Activated gamma-delta T cell treated with anti-CD3 and anti-CD28 coated beads, Interleukin-2, amount 50 U/mL, for 16 hours (primary cell): Measurements from ENCODE around the gene ERCC5.

Source experiments
- DNase-seq: peaks from one replicate; pipeline ENCODE4 v3.0.0-alpha.2; 2020; ENCODE audit warnings: low read depth

The ERCC5 gene

DNA sequence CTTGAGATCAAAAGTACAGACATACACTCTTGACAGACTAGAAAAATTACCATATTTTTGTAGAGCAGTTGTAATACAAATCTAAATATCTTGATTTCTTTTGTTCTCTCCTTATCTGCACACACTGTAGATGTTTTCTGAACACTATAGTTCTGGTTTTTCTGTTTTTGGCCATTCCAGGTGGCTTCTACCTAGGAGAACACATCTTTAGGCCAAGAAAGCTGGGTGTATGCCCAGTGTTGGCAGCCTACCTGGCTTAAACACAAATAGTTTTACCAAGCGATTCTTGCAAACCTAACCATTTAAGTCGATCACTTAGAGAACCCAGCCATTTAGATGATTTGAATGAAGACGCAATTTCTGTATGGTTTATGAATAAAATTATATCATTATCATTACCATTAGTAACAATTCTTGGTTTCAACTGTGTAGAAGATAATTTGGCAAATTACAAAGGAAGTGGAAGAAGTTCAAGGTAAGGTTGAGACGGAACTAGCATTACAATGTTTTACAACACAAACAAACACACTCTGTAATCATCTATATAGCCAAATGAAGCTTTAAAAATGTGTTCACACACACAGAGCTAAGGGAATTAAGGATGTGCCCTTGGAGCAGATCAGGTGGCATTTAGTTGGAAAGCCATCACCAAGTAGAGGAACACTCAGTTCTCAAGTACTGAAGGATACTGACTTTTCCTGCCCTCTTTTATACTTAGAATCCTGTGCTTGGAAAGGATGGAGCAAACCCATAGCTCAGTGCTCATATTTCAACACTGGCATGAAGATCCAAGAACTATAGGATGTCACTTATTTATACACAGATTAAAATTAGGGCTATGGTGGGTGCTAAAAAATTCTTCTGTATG, 36.2 kb downstream of the ERCC5 start:
- DNase-seq: no peak

DNA sequence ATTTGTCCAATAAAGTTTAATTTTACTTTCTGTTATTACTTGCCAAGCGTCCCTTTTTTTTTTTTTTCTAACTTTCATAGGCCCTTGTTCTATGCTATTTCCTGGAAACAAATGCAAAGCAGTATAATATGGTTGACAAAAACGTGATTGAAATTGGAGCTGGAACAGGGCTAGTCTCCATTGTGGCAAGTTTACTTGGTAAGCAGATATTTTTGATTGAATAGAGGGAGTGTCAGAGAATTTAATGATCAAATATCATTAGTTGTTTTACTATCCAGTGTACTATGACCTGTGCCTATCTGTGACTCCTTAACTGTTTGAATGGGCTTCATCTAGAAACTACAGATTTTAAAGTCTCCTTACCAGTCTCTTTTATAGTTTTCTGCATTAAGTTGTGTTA, 46.7 kb downstream of the ERCC5 start:
- DNase-seq: no peak

DNA sequence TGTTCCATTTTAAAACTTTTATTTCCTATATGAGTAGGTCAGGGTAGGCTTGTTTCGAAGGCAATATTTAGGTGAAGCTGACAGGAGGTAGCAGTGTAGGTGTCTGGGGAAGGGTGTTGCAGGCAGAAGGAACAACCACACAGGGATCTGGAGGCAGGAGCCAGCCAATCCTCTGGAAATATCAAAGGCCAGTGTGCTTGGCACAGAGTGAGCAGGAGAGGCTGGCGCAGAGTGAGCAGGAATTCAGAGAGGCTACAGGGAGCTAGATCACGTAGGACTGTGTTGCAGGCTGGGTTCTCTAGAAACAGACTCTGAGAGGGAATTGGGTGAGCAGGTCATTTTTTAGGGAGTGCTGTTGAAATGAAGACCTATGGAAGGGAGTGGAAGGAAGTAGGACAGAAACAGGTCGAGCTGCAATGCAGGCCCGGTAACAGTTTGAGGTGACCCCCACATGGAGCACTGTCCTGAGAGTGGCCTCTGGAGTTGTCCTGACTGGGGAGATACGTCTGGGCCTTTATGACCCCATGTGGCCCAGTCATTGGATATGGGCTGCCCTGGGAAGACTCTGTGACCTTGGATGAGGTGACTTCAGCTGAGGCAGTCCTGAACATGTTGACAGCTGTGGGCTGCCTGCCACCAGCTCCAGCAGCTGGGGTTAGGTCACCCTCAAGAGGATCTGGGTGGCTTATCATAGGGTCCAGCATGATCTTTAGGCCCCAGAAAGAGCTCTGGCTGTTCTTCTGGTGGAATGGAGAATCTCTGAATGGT, 51.7 kb downstream of the ERCC5 start:
- DNase-seq: no peak

DNA sequence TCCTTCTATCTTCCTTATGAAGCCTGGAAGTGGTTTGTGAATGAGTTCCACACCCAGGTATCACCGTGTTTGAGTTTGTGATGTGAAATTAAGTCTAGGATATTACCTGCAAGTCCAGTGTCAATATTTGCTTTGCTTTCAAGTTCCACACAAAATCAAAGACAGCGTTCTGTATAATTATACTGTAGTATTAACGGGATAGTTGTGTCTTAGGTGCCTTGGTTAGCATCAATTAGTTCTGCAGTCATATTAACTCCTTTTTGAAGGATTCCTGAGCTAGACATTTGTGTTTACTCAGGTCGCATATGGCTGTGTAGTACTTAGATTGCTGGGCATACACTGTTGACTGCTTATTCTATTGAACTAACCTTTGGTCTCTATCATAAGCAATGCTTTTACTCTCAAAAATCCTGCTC, 54.4 kb downstream of the ERCC5 start:
- DNase-seq: no peak

DNA sequence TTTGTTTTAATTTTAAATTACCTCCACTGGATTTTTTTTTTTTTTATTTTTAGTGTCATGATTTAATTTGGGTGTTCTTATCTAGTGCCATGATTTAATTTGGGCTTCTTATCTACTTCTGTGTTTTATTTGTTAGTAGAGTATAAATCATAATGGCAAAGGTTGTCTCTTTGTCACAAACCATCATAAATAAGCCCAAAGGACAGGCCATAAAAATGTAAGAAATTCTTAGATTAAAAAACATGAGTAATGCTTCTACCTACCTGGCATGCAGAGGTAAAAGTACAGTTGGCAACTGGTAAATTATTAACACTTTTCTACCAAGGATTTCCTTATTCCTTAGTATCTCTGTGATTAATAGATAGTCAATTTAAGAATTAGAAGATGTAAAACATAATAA, 55.2 kb downstream of the ERCC5 start:
- DNase-seq: no peak

DNA sequence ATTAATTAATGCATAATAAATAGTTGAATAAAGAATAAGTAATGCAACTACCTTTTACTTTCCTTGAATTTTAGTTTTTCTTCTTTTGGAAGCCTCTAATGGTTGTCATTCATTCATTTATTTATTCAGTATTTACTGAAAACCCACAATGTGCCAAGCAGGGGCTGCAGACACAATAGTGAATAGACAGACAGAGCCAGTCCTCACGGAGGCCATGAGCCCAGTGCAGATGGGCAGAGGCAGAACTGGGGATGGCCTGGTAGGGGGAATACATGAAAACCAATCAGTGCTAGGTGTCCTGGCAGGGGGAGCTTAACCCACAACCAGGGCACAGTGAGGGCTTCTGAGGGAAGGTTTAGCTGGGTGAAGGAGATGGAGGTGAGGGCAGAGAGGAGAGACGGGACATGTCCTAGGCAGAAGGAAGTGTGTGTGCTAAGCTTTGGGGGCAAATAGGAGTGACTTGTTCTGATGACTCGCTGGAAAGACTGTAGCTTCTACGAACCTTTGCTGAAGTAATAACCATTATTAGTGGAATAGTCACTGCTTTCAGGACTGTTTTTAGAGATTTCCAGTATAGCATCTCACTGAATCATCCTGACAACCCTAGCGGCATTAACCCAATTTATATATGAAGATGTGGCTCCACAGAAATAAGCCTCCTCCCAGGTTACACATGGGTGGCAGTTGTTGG, 55.9 kb downstream of the ERCC5 start:
- DNase-seq: no peak

DNA sequence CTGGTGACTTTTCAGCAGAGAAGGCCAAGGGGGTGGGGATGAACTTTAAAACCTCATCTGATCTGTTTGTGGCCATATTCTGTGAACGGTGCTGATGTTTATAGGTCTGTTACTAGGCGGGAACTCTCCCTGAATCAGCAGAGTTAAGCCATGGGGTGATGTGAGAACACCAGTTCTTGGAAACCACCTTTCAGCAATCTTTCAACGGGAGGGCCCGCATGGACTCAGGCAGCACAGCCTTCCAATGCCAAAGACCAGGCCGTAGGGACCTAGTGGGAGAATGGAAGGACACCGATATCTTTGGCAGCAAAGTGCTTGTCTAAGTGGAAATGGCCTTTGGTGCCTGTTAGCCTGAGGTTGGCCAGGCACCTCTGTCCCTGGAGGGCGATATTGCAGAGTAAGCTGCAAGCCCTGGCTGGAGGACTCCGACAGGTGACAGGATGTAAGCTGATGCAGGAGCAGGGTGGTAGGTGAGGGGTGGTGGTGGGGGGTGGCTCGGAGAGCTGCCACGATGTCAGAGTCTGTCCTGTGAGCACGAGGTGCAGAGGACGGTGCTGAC, 57.0 kb downstream of the ERCC5 start:
- DNase-seq: no peak

DNA sequence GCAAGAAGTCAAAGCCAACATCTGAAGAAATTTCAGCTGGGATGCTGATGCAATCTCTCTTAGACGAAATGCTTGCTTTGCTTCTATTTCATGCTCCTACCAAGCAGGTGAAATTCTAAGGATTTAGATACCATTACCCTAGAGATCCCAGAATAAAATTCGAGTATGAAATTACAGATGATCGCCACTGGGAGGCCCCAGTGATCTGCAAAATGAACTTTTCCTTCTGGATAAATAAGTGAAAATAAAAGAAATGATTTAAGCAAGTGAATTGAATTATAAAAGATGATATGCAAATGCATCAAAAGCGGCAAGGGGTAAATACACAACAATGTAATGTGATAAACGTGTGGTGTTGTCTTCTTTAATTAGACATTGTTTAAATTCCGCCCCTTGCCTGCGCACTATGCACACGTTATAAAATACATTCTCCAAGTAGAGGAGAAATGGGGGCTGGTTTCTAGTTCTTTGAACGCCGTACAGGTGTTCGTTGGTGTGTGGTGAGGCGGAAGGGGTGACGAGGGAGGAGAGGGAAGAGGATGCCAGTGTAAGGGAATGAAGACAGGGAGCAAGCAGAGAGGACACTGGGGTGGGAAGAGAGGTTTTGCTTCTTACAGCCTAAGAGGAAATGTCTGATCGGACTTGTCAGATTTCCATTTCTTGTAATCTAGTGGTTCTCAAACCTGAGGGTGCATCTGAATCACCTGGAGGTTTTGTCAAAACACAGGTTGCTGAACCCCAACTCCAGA, 58.0 kb downstream of the ERCC5 start:
- no peak for DNase-seq

DNA sequence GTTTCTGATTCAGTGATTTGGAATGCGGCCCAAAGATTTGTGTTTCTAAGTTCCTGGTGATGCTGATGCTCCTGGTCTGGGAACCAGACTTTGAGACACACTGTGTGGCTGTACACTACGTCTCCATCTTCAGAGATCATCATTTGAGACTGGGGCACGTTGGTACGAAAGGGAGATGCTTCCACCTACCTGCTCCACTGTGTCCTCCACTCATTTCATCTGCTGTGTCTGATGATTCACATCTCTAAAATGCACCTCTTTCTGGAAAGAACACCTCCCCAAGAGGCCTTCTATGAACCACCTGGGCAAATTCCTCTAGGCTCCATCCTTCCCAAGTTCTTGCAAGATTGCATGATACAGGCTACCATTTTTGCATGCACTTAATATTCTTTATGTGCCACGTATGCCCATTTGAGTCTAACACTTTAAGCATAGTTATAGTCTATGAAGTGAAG, 58.6 kb downstream of the ERCC5 start:
- DNase-seq: no peak

DNA sequence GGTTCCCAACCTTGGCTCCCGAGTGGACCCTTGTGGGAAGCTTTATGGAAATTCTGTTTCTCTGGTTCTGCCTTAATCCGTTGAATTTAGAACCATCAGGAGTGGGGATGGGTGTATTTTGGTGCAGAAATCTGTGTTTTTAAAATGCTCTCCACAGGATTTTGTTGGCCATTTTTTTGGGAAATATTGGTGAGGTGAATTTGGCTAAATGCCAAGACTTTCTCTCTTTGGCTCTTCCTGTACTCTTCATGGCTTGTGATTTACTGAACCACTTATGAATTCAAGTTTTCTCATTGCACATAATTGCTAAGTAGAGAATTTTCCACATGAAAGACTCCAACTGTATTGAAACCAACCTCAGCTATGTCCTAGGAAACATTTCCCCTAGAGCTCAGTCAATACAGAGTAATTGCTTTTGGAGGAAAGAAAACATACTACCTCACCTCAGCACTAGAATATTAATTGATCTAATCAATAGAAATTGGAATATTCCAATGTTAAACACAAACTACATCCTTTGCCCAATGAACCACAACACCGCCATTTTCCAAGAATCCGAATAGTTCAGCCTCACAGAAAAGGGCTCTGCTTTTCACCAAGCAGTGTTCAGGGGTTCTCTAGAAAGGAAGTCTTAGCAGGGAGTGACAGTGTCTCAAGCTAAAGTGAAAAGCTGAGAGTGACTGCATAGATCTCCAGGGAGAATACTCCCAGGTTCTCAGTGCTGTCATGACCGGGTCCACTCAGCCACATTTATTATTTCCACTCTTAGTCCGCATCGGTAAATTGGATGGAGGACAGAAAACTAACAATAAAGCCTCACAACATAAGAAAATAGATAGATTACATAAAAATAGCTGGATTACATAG, 60.3 kb downstream of the ERCC5 start:
- DNase-seq: no peak

DNA sequence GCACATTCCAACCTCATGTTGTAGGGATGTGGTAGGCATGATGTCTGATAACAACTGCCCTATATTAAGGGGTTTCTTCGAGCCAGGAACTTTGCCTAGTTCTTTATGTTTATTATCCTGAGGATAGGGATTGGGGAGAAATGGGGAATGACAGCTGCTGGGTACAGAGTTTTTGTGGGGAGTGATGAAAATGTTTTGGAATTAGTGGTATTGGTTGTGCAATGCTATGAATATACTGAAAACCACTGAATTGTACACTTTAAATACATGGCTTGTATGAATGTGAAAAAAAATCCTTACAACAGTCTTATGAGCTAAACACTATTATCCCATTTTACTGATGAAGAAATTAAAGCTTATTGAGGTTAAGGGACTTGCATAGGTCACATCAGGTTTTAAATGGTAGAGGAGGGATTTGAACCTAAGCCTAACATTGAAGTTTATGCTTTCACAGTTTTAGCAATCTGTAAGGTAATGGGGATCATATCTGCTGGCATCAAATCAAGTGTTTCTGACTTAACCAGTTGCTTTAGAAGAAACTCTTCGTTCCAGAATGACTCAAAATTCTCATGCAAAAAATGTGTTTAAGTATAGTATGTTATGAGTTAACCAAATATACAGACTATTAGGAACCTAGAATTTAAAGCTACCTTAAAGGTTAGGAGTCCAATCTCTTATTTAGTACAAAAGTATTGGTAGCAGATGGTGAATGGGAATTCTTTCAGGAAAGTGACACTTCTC, 61.4 kb downstream of the ERCC5 start:
- no peak for DNase-seq

DNA sequence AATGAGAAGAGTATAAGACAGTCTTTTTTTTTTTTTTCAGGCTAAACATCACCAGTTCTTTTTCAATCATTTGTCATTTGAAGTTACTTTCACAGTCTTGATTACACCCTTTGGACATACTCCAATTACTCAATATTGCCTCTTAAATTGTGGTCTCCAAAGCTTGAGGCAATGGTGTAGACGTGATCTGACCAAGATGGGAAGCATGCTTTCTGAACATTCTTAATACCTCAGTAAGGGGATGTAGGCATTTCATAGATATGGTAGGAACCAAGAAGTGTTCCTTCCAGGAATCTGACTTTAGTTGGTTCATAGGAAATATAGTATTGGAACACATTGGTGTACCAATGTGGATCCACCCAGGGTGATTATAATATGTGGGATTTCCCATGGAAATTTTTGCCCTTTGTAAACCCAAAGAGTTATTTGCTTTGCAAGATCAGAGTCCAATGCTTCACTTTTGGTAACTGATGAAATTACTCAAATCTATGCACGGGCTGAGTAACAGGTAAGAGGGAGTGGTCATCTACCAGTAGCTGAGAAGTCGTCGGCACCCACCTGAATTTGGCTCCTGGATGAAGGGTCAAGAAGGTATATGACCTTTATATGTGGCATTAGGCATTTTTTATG, 62.2 kb downstream of the ERCC5 start:
- no peak for DNase-seq

DNA sequence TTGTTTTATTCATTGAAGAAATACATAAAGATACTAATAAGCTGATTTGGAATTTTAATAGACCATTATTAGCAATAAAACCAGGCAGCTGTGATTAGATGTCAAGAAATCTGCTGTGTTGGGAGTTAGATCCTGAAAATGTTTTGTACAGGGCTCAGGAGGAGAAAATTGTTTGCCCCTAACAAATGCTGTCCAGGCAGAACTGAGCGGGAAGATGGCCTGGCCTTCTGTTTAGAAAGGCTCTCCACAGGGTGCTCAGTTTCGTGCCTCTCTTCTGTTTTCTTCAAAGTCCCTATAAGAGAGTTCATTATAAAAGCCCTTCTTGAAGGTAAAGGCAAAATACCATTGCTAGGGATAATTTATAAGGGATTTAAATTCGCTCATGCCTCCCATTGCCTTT, 64.1 kb downstream of the ERCC5 start:
- no peak for DNase-seq

DNA sequence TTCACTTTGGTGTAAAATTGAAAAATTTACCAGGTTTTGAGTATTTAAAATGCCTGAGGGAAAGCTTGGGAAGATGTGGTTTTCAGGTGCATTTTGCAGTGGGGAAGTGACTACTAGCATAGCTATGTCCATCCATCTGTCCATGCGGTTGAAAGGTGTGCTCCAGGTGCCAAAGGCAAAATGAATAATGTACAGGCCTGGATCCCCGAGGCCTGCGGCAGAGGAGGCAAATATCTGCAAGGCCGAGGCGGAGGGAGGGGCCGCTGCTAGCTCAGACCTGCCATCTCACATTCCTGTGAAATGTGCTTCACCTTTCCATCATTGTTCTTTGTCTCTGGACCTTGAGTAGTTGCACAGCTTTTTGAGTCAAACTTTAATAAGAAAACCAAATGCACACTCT, 65.5 kb downstream of the ERCC5 start:
- no peak for DNase-seq

DNA sequence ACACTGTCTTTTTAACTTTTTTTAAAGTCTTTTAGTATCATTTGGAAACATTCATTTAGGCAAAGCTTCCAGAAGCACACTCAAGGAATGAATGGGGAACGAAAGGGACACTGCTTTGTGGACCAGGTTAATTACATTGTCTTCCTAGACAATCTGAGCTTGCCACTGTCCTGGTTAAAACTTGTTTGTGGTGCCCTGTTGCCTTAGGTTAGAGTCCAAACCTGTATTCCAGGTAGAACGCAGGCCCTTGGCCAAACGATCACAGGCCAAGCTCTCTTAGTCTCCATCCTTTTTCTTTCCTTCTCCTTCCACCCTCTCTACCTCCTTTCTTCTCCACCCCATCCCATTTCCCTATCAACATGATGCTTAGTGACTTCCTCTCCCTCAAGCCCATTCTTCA, 66.8 kb downstream of the ERCC5 start:
- DNase-seq: no peak

DNA sequence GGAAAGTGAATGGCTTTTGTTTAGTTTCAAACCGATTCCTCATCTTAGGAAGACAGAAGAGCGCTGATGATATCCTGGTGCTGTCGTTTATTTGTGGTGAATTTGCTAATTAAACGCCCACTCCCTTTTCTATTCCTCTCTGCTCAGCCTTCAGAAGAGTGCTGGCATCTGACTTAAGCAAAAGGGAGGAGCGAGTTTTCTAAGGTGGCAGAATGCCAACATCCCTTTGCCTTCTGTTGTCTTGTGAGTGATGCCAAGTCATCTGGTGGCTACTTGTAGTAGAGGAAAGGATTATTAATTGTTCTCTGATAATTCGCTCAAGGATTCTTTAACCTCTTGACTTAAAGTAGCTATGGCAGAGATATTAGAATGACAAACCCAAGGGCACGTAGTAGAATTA, 68.1 kb downstream of the ERCC5 start:
- DNase-seq: no peak

DNA sequence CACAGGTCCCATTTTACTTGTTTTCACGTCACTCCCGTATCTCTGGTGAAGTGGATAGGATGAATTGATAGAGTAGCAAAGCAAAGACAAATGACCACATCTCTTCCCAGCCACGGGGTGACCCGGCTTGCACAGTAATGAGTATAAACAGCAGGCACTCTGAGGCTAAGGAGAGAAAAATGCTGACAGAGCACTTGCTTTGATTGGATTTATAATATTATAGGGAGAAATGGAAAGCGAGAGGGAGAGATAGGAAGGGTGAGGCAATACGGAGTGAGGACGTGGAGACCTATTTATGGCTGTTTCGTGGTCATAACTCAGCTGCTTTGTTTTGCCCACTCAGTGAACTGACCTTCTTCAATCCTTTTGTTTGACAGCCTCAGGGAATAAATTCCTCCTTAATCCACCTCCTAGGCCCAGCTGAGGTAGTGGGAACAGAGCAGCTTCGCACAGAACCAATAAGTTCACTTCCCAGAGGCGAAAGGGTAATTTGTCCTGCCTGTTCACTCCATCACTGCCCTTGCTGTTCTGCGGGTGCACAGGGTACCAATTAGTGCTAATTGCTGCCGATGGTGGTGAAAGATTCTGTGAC, 68.6 kb downstream of the ERCC5 start:
- no peak for DNase-seq

DNA sequence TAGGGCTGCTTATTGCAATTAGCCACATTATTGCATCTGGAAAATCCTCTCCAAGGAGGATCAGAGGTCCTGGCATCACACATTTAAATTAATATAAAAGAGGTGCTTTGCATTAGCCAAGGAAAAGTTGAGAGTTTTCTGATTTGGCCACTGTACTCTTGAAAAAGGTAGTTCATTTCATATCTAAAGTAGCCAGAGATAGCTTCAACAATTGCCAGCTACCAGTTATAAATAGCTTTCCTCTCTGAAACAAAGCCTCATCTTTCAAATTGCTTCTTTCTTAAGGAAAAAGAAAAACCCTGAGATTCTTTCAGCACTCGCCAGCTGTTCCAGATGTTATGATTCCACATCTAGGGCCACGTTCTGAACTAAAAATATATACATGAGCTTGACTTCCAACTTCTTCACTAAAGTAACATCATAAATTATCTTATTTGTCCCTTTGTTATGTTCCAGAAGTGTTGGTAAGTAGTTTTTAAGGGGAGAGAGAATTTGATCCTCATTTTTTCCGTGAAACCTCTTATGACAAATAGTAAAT, 69.6 kb downstream of the ERCC5 start:
- DNase-seq: no peak

DNA sequence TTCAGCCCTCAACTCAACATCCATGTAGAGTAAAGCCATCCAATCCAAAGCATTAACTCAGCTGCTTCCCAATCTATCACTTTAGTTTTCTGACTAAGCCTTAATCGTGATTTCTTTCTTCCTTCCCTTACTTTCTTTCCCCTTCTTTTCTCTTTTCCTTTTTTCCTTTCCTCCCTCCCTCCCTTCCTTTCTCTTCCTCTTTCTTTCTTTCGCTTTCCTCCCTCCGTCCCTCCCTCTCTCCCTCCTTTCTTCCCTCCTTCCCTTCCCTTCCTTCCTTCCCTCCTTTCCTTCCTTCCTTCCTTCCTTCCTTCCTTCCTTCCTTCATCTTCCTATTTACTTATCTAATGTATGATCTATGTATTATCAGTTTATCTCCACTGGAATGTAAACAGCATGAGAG, 71.2 kb downstream of the ERCC5 start:
- no peak for DNase-seq
